Gastroesophageal sphincter (tissue), 4 donors: ENCODE data around the gene RIPOR1. TPM values are rescaled to one million over a fixed set of nuclear protein-coding genes. Genes with fewer than 3 reads are reported as not detected.
A peak's percentile ranks its signal among the peaks of the same experiment; 100 is the strongest.

Experiments used
- ATAC-seq: fragments of 150-250 bp; one replicate; pipeline ENCODE4 v1.9.1; 2016; ENCODE audit warnings: mild to moderate bottlenecking, moderate library complexity
- H3K27ac ChIP-seq, 4 donors: fragments of 200-600 bp; sonication (generic) in 3 of 4; 1 replicate in 3 of 4; 2 replicates in 1 of 4; pipeline ENCODE4 v1.5.1; 2016 to 2019
- H3K27me3 ChIP-seq: fragments of 200-600 bp; sonication (generic); one replicate; pipeline ENCODE4 v1.5.1; 2019
- H3K36me3 ChIP-seq, 2 donors: fragments of 200-600 bp; sonication (generic); one replicate each; pipeline ENCODE4 v1.5.1; 2019; ENCODE audit warnings: control low read depth in 1 of 2
- H3K4me1 ChIP-seq, 3 donors: fragments of 200-600 bp; sonication (generic); 1 replicate in 2 of 3; 2 replicates in 1 of 3; pipeline ENCODE4 v1.5.1; 2016 to 2019; ENCODE audit warnings: control low read depth in 2 of 3
- H3K4me3 ChIP-seq, 2 donors: fragments of 200-600 bp; sonication (generic); one replicate each; pipeline ENCODE4 v1.5.1; 2019; ENCODE audit warnings: mild to moderate bottlenecking in 1 of 2, moderate library complexity in 1 of 2
- H3K9me3 ChIP-seq, 3 donors: fragments of 200-600 bp; sonication (generic); one replicate each; pipeline ENCODE4 v1.5.1; 2017 to 2019; ENCODE audit warnings: control low read depth in 2 of 3
- CTCF ChIP-seq, 4 experiments: fragments of 200-600 bp in 2 of 4; fragments of 450-650 bp in 2 of 4; sonication (generic) in 1 of 4; IDR thresholded peaks; one replicate each; pipeline ENCODE4 v1.5.1; 2017 to 2019; ENCODE audit warnings: antibody characterized with exemption in 4 of 4, mild to moderate bottlenecking in 2 of 4, moderate library complexity in 2 of 4
- EP300 ChIP-seq: sonication (generic); formaldehyde crosslinking; IDR thresholded peaks from one replicate; pipeline ENCODE4 v1.6.1; 2017; ENCODE audit warnings: antibody characterized with exemption, mild to moderate bottlenecking
- POLR2A ChIP-seq, 2 donors: fragments of 450-650 bp; IDR thresholded peaks; one replicate each; pipeline ENCODE4 v1.6.1; 2017; ENCODE audit warnings: antibody characterized with exemption in 2 of 2, mild to moderate bottlenecking in 2 of 2, moderate library complexity in 1 of 2
- POLR2AphosphoS5 ChIP-seq: sonication (generic); formaldehyde crosslinking; IDR thresholded peaks from one replicate; pipeline ENCODE4 v1.6.1; 2017; ENCODE audit warnings: antibody characterized with exemption
- WGBS, 2 donors: methylation state at CpG; one replicate each; pipeline ENCODE4 v1.1.5; 2018; ENCODE audit warnings: low coverage in 1 of 2; 5-methylcytosine and 5-hydroxymethylcytosine counted together
- total RNA-seq, 4 donors: library from RNA; depleted of rRNA; stranded (reverse); fragments of >200 nt; gene quantifications; one replicate each; pipeline ENCODE4 v1.1.0, GENCODE V29; 2016

Gene RIPOR1
- total RNA-seq, 4 donors from 2014 or later = 43.3 to 112 (median 64.9) TPM

GRCh38 chr16:67543036-67543435 lies 14.4 kb downstream of the RIPOR1 start:
- H3K4me1 ChIP-seq = peaks cover 0 to 94% (median 38%) of the 10 kb centered on the region in 3 donors
- no CpG with 5 or more reads among the region's 8 CpGs for WGBS, 2 donors
- no peaks in the 10 kb centered on the region for H3K9me3 ChIP-seq
- no peak overlapping the region for H3K4me3 ChIP-seq
- no peak for TF ChIP-seq CTCF (IDR thresholded peaks at IDR 0.05)
- no peak for TF ChIP-seq POLR2AphosphoS5
- no peak for TF ChIP-seq EP300
- TF ChIP-seq POLR2A (IDR thresholded peaks at IDR 0.05) = no peak
- no peak for ATAC-seq
- peaks cover 0 to 91% of the 10 kb centered on the region in 2 donors for H3K36me3 ChIP-seq
- no peaks in the 10 kb centered on the region for H3K27me3 ChIP-seq
- peak overlapping the region in 2 of 4 donors; percentile 18 to 35 for H3K27ac ChIP-seq

GRCh38 chr16:67543582-67543981 lies 15.0 kb downstream of the RIPOR1 start:
- H3K27me3 ChIP-seq = no peaks in the 10 kb centered on the region
- peaks cover 0 to 97% of the 10 kb centered on the region in 2 donors for H3K36me3 ChIP-seq
- peak overlapping the region in 1 of 4 donors; percentile 18 for H3K27ac ChIP-seq
- H3K4me3 ChIP-seq = no peak overlapping the region
- WGBS, 2 donors = 36 to 68% methylated on average over 4 to 5 of the region's 6 CpGs
- H3K4me1 ChIP-seq = peaks cover 0 to 94% (median 36%) of the 10 kb centered on the region in 3 donors
- TF ChIP-seq EP300 = no peak
- no peak for ATAC-seq
- H3K9me3 ChIP-seq = no peaks in the 10 kb centered on the region

- peaks cover 0 to 97% of the 10 kb centered on the region in 2 donors for H3K36me3 ChIP-seq
- H3K27ac ChIP-seq = peak overlapping the region in 1 of 4 donors; percentile 53
- no peak overlapping the region for H3K4me3 ChIP-seq
- WGBS, 2 donors = no CpG with 5 or more reads among the region's 13 CpGs
- H3K9me3 ChIP-seq = no peaks in the 10 kb centered on the region
- ATAC-seq = no peak
- no peak for TF ChIP-seq POLR2AphosphoS5
- no peaks in the 10 kb centered on the region for H3K27me3 ChIP-seq
- peaks cover 0 to 87% (median 28%) of the 10 kb centered on the region in 3 donors for H3K4me1 ChIP-seq
These were observed 15.8 kb downstream of the RIPOR1 start for GRCh38 chr16:67544329-67544841.

- TF ChIP-seq EP300 (no peak), POLR2A (IDR thresholded peaks at IDR 0.05) (no peak), CTCF (IDR thresholded peaks at IDR 0.05) (no peak), POLR2AphosphoS5 (no peak)
- Histone ChIP-seq H3K27me3 (no peaks in the 10 kb centered on the region), H3K4me3 (no peak overlapping the region), H3K36me3 (peaks cover 0 to 91% of the 10 kb centered on the region in 2 donors), H3K9me3 (no peaks in the 10 kb centered on the region), H3K27ac (peak overlapping the region in 3 of 4 donors; percentile 9 to 57 (median 53)), H3K4me1 (peaks cover 0 to 84% (median 26%) of the 10 kb centered on the region in 3 donors)
- ATAC-seq = no peak
- 73% methylated on average over 4 of the region's 15 CpGs; no CpG with 5 or more reads in 1 of the 2 donors for WGBS, 2 donors
These were observed 16.4 kb downstream of the RIPOR1 start for GRCh38 chr16:67544844-67545664.

- Histone ChIP-seq H3K27ac (peak overlapping the region in 3 of 4 donors; percentile 9 to 57 (median 53)), H3K27me3 (no peaks in the 10 kb centered on the region), H3K4me3 (no peak overlapping the region), H3K36me3 (peaks cover 0 to 85% of the 10 kb centered on the region in 2 donors), H3K9me3 (no peaks in the 10 kb centered on the region), H3K4me1 (peaks cover 0 to 83% (median 26%) of the 10 kb centered on the region in 3 donors)
- 73% methylated on average over 8 of the region's 14 CpGs; no CpG with 5 or more reads in 1 of the 2 donors for WGBS, 2 donors
- no peak for ATAC-seq
- TF ChIP-seq EP300 (no peak), POLR2AphosphoS5 (no peak), CTCF (IDR thresholded peaks at IDR 0.05) (no peak), POLR2A (IDR thresholded peaks at IDR 0.05) (no peak)
These were observed 17.0 kb downstream of the RIPOR1 start for GRCh38 chr16:67545665-67546024.
